HCT116 (cell line): ENCODE measurements around the gene PARVB. TPM values are rescaled to one million over a fixed set of nuclear protein-coding genes. Genes with fewer than 3 reads are reported as not detected.

Source experiments
- ATAC-seq: fragments of 200-7000 bp; cut with Tn5 transposase; 2 replicates; pipeline ENCODE4 v1.9.1; 2020; ENCODE audit warnings: mild to moderate bottlenecking, moderate library complexity
- BruUV-seq: library from RNA; stranded (reverse); fragments of 400-500 nt; replicated peaks from 2 replicates; lab custom pipeline; 2021; lab: Mats Ljungman, UMichigan
- CTCF ChIA-PET: fragments of 300-600 bp; sonication (Branson Sonifier 250); formaldehyde crosslinking; loops from one replicate; lab custom pipeline; 2021; ENCODE audit warnings: antibody characterized with exemption; lab: Charles Lee
- POLR2A ChIA-PET: fragments of 300-600, 350-600 bp; sonication (Branson Sonifier 250); formaldehyde crosslinking; loops from one replicate; lab custom pipeline; 2021; ENCODE audit warnings: antibody characterized with exemption; lab: Charles Lee
- RAD21 ChIA-PET, 2 experiments: fragments of 300-600 bp; sonication (Branson Sonifier 250); formaldehyde crosslinking; loops; one replicate each; lab custom pipeline; 2023; ENCODE audit warnings: low total read pairs in 2 of 2; ENCODE audit not compliant: uncharacterized antibody in 2 of 2, unreplicated experiment in 2 of 2, low non-redundant PET in 1 of 2; lab: Charles Lee
- DNase-seq: peaks from one replicate; pipeline ENCODE4 v3.0.0-alpha.2; 2010; ENCODE audit warnings: low read depth, low spot score
- H2AFZ ChIP-seq: fragments of 200-600 bp; shearing (Covaris generic), sonication (generic); 2 replicates; pipeline ENCODE4 v1.6.1; 2017; ENCODE audit warnings: low read depth, mixed run types, mixed read lengths, antibody characterized with exemption, low read length; ENCODE audit not compliant: poor library complexity, severe bottlenecking
- H3K27ac ChIP-seq: 2 replicates; pipeline ENCODE4 v1.5.1; 2012; ENCODE audit warnings: low read depth, low read length
- H3K27me3 ChIP-seq: fragments of 200-600 bp; sonication (generic); 2 replicates; pipeline ENCODE4 v1.6.1; 2016; ENCODE audit warnings: mixed run types, low read length, mixed read lengths; ENCODE audit not compliant: insufficient read depth
- H3K36me3 ChIP-seq, 2 experiments: fragments of 200-500 bp in 1 of 2; fragments of 200-600 bp in 1 of 2; sonication (Bioruptor generic) in 1 of 2; sonication (generic) in 1 of 2; 2 replicates each; pipeline versions ENCODE4 v1.5.1 to v1.6.1; 2014 to 2016; ENCODE audit warnings: low read length in 2 of 2, inconsistent platforms in 1 of 2, mixed read lengths in 1 of 2, mixed run types in 1 of 2; ENCODE audit not compliant: insufficient read depth in 2 of 2, control insufficient read depth in 1 of 2
- H3K4me1 ChIP-seq, 2 experiments: fragments of 200-600 bp in 1 of 2; sonication (generic) in 1 of 2; 2 replicates each; pipeline versions ENCODE4 v1.5.1 to v1.6.1; 2012 to 2017; ENCODE audit warnings: low read length in 2 of 2, inconsistent platforms in 1 of 2, mild to moderate bottlenecking in 1 of 2, mixed read lengths in 1 of 2, mixed run types in 1 of 2, moderate library complexity in 1 of 2; ENCODE audit not compliant: insufficient read depth in 2 of 2, control insufficient read depth in 1 of 2
- H3K4me2 ChIP-seq: fragments of 200-600 bp; sonication (generic); 2 replicates; pipeline ENCODE4 v1.6.1; 2017; ENCODE audit warnings: mixed run types, low read length, mixed read lengths
- H3K4me3 ChIP-seq, 2 experiments: fragments of 200-600 bp in 1 of 2; sonication (generic) in 1 of 2; replicated peaks in 1 of 2; 2 replicates each; pipeline ENCODE4 v1.5.1; 2011 to 2016; ENCODE audit warnings: low read length in 2 of 2, control low read depth in 1 of 2, low read depth in 1 of 2, mild to moderate bottlenecking in 1 of 2, mixed read lengths in 1 of 2, mixed run types in 1 of 2
- H3K79me2 ChIP-seq: fragments of 200-600 bp; sonication (generic); 2 replicates; pipeline ENCODE4 v1.6.1; 2017; ENCODE audit warnings: mild to moderate bottlenecking, mixed run types, low read length, moderate library complexity, mixed read lengths; ENCODE audit not compliant: insufficient read depth
- H3K9ac ChIP-seq: fragments of 200-600 bp; sonication (generic); 2 replicates; pipeline ENCODE4 v1.6.1; 2016; ENCODE audit warnings: low read length, mixed read lengths
- H3K9me2 ChIP-seq: fragments of 200-600 bp; sonication (generic), shearing (Covaris generic); 2 replicates; pipeline ENCODE4 v1.6.1; 2017; ENCODE audit warnings: mixed run types, mild to moderate bottlenecking, moderate library complexity; ENCODE audit not compliant: insufficient read depth
- H3K9me3 ChIP-seq, 2 experiments: fragments of 200-500 bp in 1 of 2; fragments of 200-600 bp in 1 of 2; sonication (Bioruptor generic) in 1 of 2; sonication (generic) in 1 of 2; 2 replicates each; pipeline ENCODE4 v1.6.1; 2014 to 2017; ENCODE audit warnings: low read length in 2 of 2, mixed read lengths in 2 of 2, inconsistent platforms in 1 of 2, low read depth in 1 of 2, mild to moderate bottlenecking in 1 of 2, mixed run types in 1 of 2, moderate library complexity in 1 of 2; ENCODE audit not compliant: control insufficient read depth in 1 of 2, insufficient read depth in 1 of 2
- H4K20me1 ChIP-seq: fragments of 200-600 bp; sonication (generic), shearing (Covaris generic); 2 replicates; pipeline ENCODE4 v1.6.1; 2017; ENCODE audit warnings: mixed run types, mild to moderate bottlenecking, moderate library complexity; ENCODE audit not compliant: insufficient read depth
- CTCF ChIP-seq, 3 experiments: fragments of 200-600 bp in 1 of 3; sonication (generic) in 1 of 3; IDR thresholded peaks in 2 of 3; conservative IDR thresholded peaks in 1 of 3; 2 replicates each; pipeline ENCODE4 v1.5.1; 2012 to 2017; ENCODE audit warnings: low read depth in 2 of 3, low read length in 2 of 3, antibody characterized with exemption in 1 of 3, borderline replicate concordance in 1 of 3, control low read depth in 1 of 3, mild to moderate bottlenecking in 1 of 3, mixed read lengths in 1 of 3, mixed run types in 1 of 3, moderate library complexity in 1 of 3; ENCODE audit not compliant: insufficient read depth in 1 of 3
- EGR1 ChIP-seq: IDR thresholded peaks from 2 replicates; pipeline ENCODE4 v1.6.1; 2012; ENCODE audit warnings: low read depth
- ELF1 ChIP-seq: IDR thresholded peaks from 2 replicates; pipeline ENCODE4 v1.6.1; 2012; ENCODE audit warnings: low read depth, borderline replicate concordance
- JUND ChIP-seq: IDR thresholded peaks from 2 replicates; pipeline ENCODE4 v1.6.1; 2012
- POLR2AphosphoS5 ChIP-seq: IDR thresholded peaks from 2 replicates; pipeline ENCODE4 v1.6.1; 2011; ENCODE audit warnings: mild to moderate bottlenecking, low read depth, low read length, moderate library complexity
- RAD21 ChIP-seq: IDR thresholded peaks from 2 replicates; pipeline ENCODE4 v1.6.1; 2012; ENCODE audit warnings: low read depth, mild to moderate bottlenecking
- SP1 ChIP-seq: IDR thresholded peaks from 2 replicates; pipeline ENCODE4 v1.6.1; 2012; ENCODE audit warnings: low read depth
- SRF ChIP-seq: IDR thresholded peaks from 2 replicates; pipeline ENCODE4 v1.6.1; 2012; ENCODE audit warnings: low read depth
- intact Hi-C: fragments of 100-400 bp; cut with micrococcal nuclease; formaldehyde crosslinking; loops from 2 replicates; pipeline ENCODE4 v1.10.0; 2022
- total RNA-seq: library from RNA; stranded (reverse); gene quantifications from one replicate; pipeline ENCODE4 v1.2.1, GENCODE V29; 2021; ENCODE audit not compliant: unreplicated experiment
- TF ChIP-seq, protein P1 (sequence below): IDR thresholded peaks from 2 replicates; pipeline ENCODE4 v1.6.1; 2012; ENCODE audit warnings: low read depth

The PARVB gene
- total RNA-seq, 1 experiment from 2014 or later = 21.4 TPM

DNA sequence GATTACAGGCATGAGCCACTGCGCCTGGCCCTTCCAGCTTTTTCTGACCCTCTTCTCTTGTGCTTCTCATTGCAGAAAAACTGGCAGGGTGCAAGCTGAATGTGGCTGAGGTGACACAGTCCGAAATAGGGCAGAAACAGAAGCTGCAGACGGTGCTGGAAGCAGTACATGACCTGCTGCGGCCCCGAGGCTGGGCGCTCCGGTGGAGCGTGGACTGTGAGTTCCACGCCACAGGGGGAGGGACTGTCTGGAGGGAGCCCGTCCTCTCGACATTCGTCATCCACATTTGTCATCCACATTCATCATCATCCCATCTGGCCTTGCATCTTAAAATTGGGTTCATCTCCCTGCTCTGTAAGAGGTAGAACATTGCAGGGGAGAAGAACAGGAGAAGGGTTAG lies 107.3 kb downstream of the PARVB start (continued):
- TF ChIP-seq POLR2AphosphoS5 (no peak), ELF1 (no peak), EGR1 (no peak), RAD21 (no peak), SP1 (no peak), SRF (no peak), JUND (no peak)

DNA sequence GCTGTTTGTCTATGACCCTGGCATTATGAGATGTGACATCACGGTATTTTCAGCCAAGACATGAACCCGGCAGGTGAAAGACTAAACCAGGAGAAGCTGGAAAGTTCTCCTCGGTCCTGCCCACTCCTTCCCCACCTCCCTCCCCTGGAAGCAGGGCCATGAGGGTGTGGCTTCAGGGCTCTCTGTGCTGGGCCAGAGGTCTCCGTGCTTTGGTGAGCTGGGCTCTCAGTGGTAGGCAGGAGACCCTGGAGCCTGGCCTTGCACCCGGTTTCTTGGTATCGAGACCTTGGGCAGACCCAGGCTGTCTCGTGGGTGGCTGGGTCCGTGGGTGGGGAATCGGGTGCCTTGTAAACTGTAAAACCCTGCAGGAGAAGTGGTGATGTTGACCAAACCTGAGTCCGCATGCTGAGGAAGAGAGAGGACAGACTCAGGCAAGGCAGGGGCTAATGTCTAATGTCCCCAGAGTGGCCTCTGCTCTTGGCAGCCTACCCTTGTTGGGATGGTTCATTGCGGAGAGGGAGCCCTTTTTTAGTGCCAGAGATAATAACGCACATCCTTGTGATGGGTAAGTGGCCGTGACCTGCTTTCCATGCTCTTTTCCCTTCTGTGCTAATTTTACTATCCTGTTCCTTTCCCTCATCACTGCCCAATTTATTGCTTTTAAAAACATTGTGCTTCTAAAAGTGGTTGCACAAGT lies 108.0 kb downstream of the PARVB start:
- H3K9me3 ChIP-seq = no peaks in the 10 kb centered on the region
- ChIA-PET RAD21 (no interaction called here), CTCF (no interaction called here), POLR2A (no interaction called here)
- H3K4me2 ChIP-seq = no peak overlapping the region
- H4K20me1 ChIP-seq = no peaks in the 10 kb centered on the region
- H3K79me2 ChIP-seq = no peaks in the 10 kb centered on the region
- peaks cover 0 to 1% of the 10 kb centered on the region in 2 experiments; a peak in 2 of 4 replicates for H3K4me1 ChIP-seq
- TF ChIP-seq CTCF (IDR thresholded peaks at IDR 0.05 in 2 of 3, conservative IDR thresholded peaks at IDR 0.05 in 1 of 3; ENCODE audit: borderline replicate concordance in 1 of 3, insufficient read depth in 1 of 3, low read depth in 2 of 3, low read length in 2 of 3) = no peak
- TF ChIP-seq, protein P1, sequence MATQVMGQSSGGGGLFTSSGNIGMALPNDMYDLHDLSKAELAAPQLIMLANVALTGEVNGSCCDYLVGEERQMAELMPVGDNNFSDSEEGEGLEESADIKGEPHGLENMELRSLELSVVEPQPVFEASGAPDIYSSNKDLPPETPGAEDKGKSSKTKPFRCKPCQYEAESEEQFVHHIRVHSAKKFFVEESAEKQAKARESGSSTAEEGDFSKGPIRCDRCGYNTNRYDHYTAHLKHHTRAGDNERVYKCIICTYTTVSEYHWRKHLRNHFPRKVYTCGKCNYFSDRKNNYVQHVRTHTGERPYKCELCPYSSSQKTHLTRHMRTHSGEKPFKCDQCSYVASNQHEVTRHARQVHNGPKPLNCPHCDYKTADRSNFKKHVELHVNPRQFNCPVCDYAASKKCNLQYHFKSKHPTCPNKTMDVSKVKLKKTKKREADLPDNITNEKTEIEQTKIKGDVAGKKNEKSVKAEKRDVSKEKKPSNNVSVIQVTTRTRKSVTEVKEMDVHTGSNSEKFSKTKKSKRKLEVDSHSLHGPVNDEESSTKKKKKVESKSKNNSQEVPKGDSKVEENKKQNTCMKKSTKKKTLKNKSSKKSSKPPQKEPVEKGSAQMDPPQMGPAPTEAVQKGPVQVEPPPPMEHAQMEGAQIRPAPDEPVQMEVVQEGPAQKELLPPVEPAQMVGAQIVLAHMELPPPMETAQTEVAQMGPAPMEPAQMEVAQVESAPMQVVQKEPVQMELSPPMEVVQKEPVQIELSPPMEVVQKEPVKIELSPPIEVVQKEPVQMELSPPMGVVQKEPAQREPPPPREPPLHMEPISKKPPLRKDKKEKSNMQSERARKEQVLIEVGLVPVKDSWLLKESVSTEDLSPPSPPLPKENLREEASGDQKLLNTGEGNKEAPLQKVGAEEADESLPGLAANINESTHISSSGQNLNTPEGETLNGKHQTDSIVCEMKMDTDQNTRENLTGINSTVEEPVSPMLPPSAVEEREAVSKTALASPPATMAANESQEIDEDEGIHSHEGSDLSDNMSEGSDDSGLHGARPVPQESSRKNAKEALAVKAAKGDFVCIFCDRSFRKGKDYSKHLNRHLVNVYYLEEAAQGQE = no peak
- no peak for TF ChIP-seq ELF1
- H3K36me3 ChIP-seq = no peaks in the 10 kb centered on the region
- no peak overlapping the region for H2AFZ ChIP-seq
- intact Hi-C loops = no loop called here
- no peak overlapping the region for H3K9ac ChIP-seq
- no peaks in the 10 kb centered on the region for H3K9me2 ChIP-seq
- H3K27ac ChIP-seq = no peak overlapping the region
- BruUV-seq = no TSS peak
- no peak overlapping the region for H3K4me3 ChIP-seq
- no peaks in the 10 kb centered on the region for H3K27me3 ChIP-seq
- ATAC-seq (no peak), DNase-seq (no peak)
